ENCODE results near the gene MBTD1.

GRCh38 chr17:51298508-51299371, 38.9 kb upstream of the MBTD1 start:
- peak in 3 of 4 experiments; percentile 23 to 39 (median 25) for TF ChIP-seq CTCF (IDR thresholded peaks at IDR 0.05)
- no peak for TF ChIP-seq POLR2A (IDR thresholded peaks at IDR 0.05)
- TF ChIP-seq EP300 (IDR thresholded peaks at IDR 0.05) = no peak
